Lung (tissue), 12 donors: ENCODE measurements around the gene MTRR. TPM values are rescaled to one million over a fixed set of nuclear protein-coding genes. Genes with fewer than 3 reads are reported as not detected.

Experiments
- ATAC-seq: fragments of 200-7000 bp; cut with Tn5 transposase; one replicate; pipeline ENCODE4 v1.9.1; 2020; ENCODE audit warnings: moderate number of reproducible peaks; ENCODE audit not compliant: insufficient read depth, low FRiP score
- DNase-seq, 3 donors: peaks; one replicate each; pipeline ENCODE4 v3.0.0-alpha.2; 2013 to 2017
- H3K27ac ChIP-seq, 2 donors: one replicate each; pipeline ENCODE4 v1.5.1; 2013; ENCODE audit warnings: mild to moderate bottlenecking in 2 of 2, moderate library complexity in 2 of 2, control low read depth in 1 of 2, inconsistent platforms in 1 of 2, low read depth in 1 of 2, low read length in 1 of 2
- H3K27me3 ChIP-seq, 3 donors: one replicate each; pipeline ENCODE4 v1.5.1; 2013; ENCODE audit warnings: low read length in 2 of 3; ENCODE audit not compliant: control insufficient read depth in 3 of 3, insufficient read depth in 3 of 3
- H3K36me3 ChIP-seq, 4 donors: one replicate each; pipeline ENCODE4 v1.5.1; 2013; ENCODE audit warnings: low read length in 4 of 4, mild to moderate bottlenecking in 1 of 4, moderate library complexity in 1 of 4; ENCODE audit not compliant: control insufficient read depth in 4 of 4, insufficient read depth in 4 of 4
- H3K4me1 ChIP-seq, 5 donors: one replicate each; pipeline ENCODE4 v1.5.1; 2013; ENCODE audit warnings: low read length in 5 of 5, mild to moderate bottlenecking in 2 of 5, moderate library complexity in 1 of 5; ENCODE audit not compliant: control insufficient read depth in 5 of 5, insufficient read depth in 5 of 5
- H3K4me3 ChIP-seq: one replicate; pipeline ENCODE4 v1.5.1; 2013; ENCODE audit warnings: mild to moderate bottlenecking, control low read depth, moderate library complexity
- H3K9ac ChIP-seq, 2 donors: one replicate each; pipeline ENCODE4 v1.5.1; 2013; ENCODE audit warnings: low read length in 2 of 2, control low read depth in 1 of 2; ENCODE audit not compliant: insufficient read depth in 1 of 2
- H3K9me3 ChIP-seq, 4 donors: one replicate each; pipeline ENCODE4 v1.5.1; 2013; ENCODE audit warnings: low read length in 3 of 4, mild to moderate bottlenecking in 1 of 4, moderate library complexity in 1 of 4; ENCODE audit not compliant: control insufficient read depth in 4 of 4, insufficient read depth in 3 of 4
- CTCF ChIP-seq: IDR thresholded peaks from 2 replicates; pipeline ENCODE4 v1.5.1; 2012; ENCODE audit warnings: mild to moderate bottlenecking; ENCODE audit errors: control extremely low read depth, extremely low read depth
- WGBS, 2 donors: extraction: QIAGEN DNeasy Blood & Tissue Kit; methylation state at CpG; one replicate each; pipeline ENCODE4 v1.1.7; 2013; 5-methylcytosine and 5-hydroxymethylcytosine counted together
- polyA plus RNA-seq, 2 donors: library from polyadenylated mRNA; stranded (reverse); fragments of 200-250 nt; gene quantifications; one replicate each; pipeline ENCODE4 v1.2.1, GENCODE V29; 2013
- total RNA-seq, 2 donors: library from RNA; depleted of rRNA in 1 of 2; stranded (reverse); fragments of >200 nt in 1 of 2; gene quantifications; one replicate each; pipeline ENCODE4 v1.2.1, GENCODE V29; 2014 to 2021
- donor health status: control.
- donor health status: control.
- donor health status: Bipolar disorder and iron deficiency.
- donor health status: healthy.
- donor health status: DM: yes; HTN: yes; CAD: no.

MTRR gene
- total and polyA plus RNA-seq, 4 donors: 31.0 to 115 (median 72.1) TPM

GRCh38 chr5:7871653-7872052 lies 2.7 kb downstream of the MTRR start:
- Histone ChIP-seq H3K27me3 (no peaks in the 10 kb centered on the region), H3K9ac (no peak overlapping the region), H3K9me3 (no peaks in the 10 kb centered on the region), H3K36me3 (peaks cover 3 to 25% (median 11%) of the 10 kb centered on the region in 4 donors), H3K4me1 (peaks cover 0 to 21% (median 9%) of the 10 kb centered on the region in 5 donors), H3K4me3 (no peak overlapping the region), H3K27ac (peak overlapping the region in 1 of 2 donors; percentile 15)
- no peak for TF ChIP-seq CTCF
- ATAC-seq (no peak), DNase-seq (no peak)
- WGBS, 2 donors: 69 to 72% methylated on average over 2 of the region's 2 CpGs

- Histone ChIP-seq H3K9me3 (no peaks in the 10 kb centered on the region), H3K27ac (no peak overlapping the region), H3K36me3 (peaks cover 3 to 26% (median 11%) of the 10 kb centered on the region in 4 donors), H3K9ac (no peak overlapping the region), H3K4me1 (peaks cover 0 to 20% (median 5%) of the 10 kb centered on the region in 5 donors), H3K4me3 (no peak overlapping the region), H3K27me3 (no peaks in the 10 kb centered on the region)
- ATAC-seq (no peak), DNase-seq (no peak)
- no peak for TF ChIP-seq CTCF
- 79 to 84% methylated on average over 4 of the region's 4 CpGs for WGBS, 2 donors
Measured at GRCh38 chr5:7872517-7873130, 3.7 kb downstream of the MTRR start.

GRCh38 chr5:7873216-7873615 lies 4.3 kb downstream of the MTRR start:
- no peak for ATAC-seq
- H3K9me3 ChIP-seq: no peaks in the 10 kb centered on the region
- 76 to 80% methylated on average over 9 of the region's 9 CpGs for WGBS, 2 donors
- H3K27me3 ChIP-seq: no peaks in the 10 kb centered on the region
- peaks cover 7 to 30% (median 14%) of the 10 kb centered on the region in 4 donors for H3K36me3 ChIP-seq
- no peak for TF ChIP-seq CTCF
- H3K4me3 ChIP-seq: no peak overlapping the region
- no peak for DNase-seq
- peaks cover 0 to 15% (median 3%) of the 10 kb centered on the region in 5 donors for H3K4me1 ChIP-seq
- H3K27ac ChIP-seq: no peak overlapping the region
- no peak overlapping the region for H3K9ac ChIP-seq

GRCh38 chr5:7874639-7875038 lies 5.7 kb downstream of the MTRR start:
- Histone ChIP-seq H3K9ac (no peak overlapping the region), H3K36me3 (peaks cover 8 to 38% (median 19%) of the 10 kb centered on the region in 4 donors), H3K27me3 (no peaks in the 10 kb centered on the region), H3K4me3 (no peak overlapping the region), H3K4me1 (peaks cover 0 to 12% (median 3%) of the 10 kb centered on the region in 5 donors), H3K9me3 (no peaks in the 10 kb centered on the region), H3K27ac (no peak overlapping the region)
- TF ChIP-seq CTCF: no peak
- DNase-seq: no peak
- ATAC-seq: no peak
- 99 to 100% methylated on average over 2 of the region's 2 CpGs for WGBS, 2 donors
